Liver (tissue), 9 donors: ENCODE measurements around the gene RPL31. TPM values are rescaled to one million over a fixed set of nuclear protein-coding genes. Genes with fewer than 3 reads are reported as not detected.

ENCODE experiments used
- DNase-seq: peaks from one replicate; pipeline ENCODE4 v3.0.0-alpha.2; 2017; ENCODE audit warnings: low spot score
- H3K27ac ChIP-seq, 2 donors: one replicate each; pipeline ENCODE4 v1.7.0; 2013; ENCODE audit warnings: inconsistent platforms in 2 of 2, low read length in 2 of 2, control low read depth in 1 of 2, low read depth in 1 of 2, mild to moderate bottlenecking in 1 of 2
- H3K27me3 ChIP-seq, 4 donors: one replicate each; pipeline versions ENCODE4 v1.6.1 to v1.7.0; 2013; ENCODE audit warnings: low read length in 3 of 4, inconsistent platforms in 1 of 4, mild to moderate bottlenecking in 1 of 4, moderate library complexity in 1 of 4; ENCODE audit not compliant: control insufficient read depth in 4 of 4, insufficient read depth in 4 of 4
- H3K36me3 ChIP-seq, 4 donors: one replicate each; pipeline versions ENCODE4 v1.6.1 to v1.7.0; 2013; ENCODE audit warnings: low read length in 3 of 4, mild to moderate bottlenecking in 3 of 4, low read depth in 1 of 4, moderate library complexity in 1 of 4; ENCODE audit not compliant: control insufficient read depth in 4 of 4, insufficient read depth in 3 of 4
- H3K4me1 ChIP-seq, 4 donors: one replicate each; pipeline versions ENCODE4 v1.6.1 to v1.7.0; 2013; ENCODE audit warnings: low read length in 3 of 4, mild to moderate bottlenecking in 3 of 4, moderate library complexity in 1 of 4; ENCODE audit not compliant: control insufficient read depth in 4 of 4, insufficient read depth in 4 of 4
- H3K4me3 ChIP-seq, 3 donors: one replicate each; pipeline versions ENCODE4 v1.6.1 to v1.7.0; 2013; ENCODE audit warnings: low read length in 3 of 3, control low read depth in 1 of 3, low read depth in 1 of 3, mild to moderate bottlenecking in 1 of 3
- H3K9ac ChIP-seq, 2 donors: one replicate each; pipeline ENCODE4 v1.7.0; 2013; ENCODE audit warnings: low read length in 2 of 2, mild to moderate bottlenecking in 2 of 2, moderate library complexity in 2 of 2, control low read depth in 1 of 2, low read depth in 1 of 2
- H3K9me3 ChIP-seq, 4 donors: one replicate each; pipeline versions ENCODE4 v1.6.1 to v1.7.0; 2013; ENCODE audit warnings: low read length in 3 of 4; ENCODE audit not compliant: control insufficient read depth in 4 of 4
- EGR1 ChIP-seq, 2 donors: IDR thresholded peaks; 2 replicates each; pipeline ENCODE4 v1.6.1; 2016 to 2018; ENCODE audit warnings: antibody characterized with exemption in 2 of 2, low read depth in 2 of 2
- FOXA1 ChIP-seq: IDR thresholded peaks from 2 replicates; pipeline ENCODE4 v1.6.1; 2016; ENCODE audit warnings: antibody characterized with exemption
- GABPA ChIP-seq, 2 donors: IDR thresholded peaks in 1 of 2; conservative IDR thresholded peaks in 1 of 2; 2 replicates each; pipeline ENCODE4 v1.6.1; 2016; ENCODE audit warnings: antibody characterized with exemption in 2 of 2, mild to moderate bottlenecking in 1 of 2, moderate library complexity in 1 of 2
- HNF4A ChIP-seq, 2 donors: conservative IDR thresholded peaks; 2 replicates each; pipeline ENCODE4 v1.6.1; 2016; ENCODE audit warnings: antibody characterized with exemption in 2 of 2, mild to moderate bottlenecking in 2 of 2
- HNF4G ChIP-seq: IDR thresholded peaks from 2 replicates; pipeline ENCODE4 v1.6.1; 2016; ENCODE audit warnings: antibody characterized with exemption
- JUND ChIP-seq, 2 donors: IDR thresholded peaks; 2 replicates each; pipeline ENCODE4 v1.6.1; 2016; ENCODE audit warnings: antibody characterized with exemption in 2 of 2
- NR2F2 ChIP-seq: IDR thresholded peaks from 2 replicates; pipeline ENCODE4 v1.6.1; 2016; ENCODE audit warnings: antibody characterized with exemption
- RAD21 ChIP-seq, 2 donors: IDR thresholded peaks; 2 replicates each; pipeline ENCODE4 v1.6.1; 2016; ENCODE audit warnings: antibody characterized with exemption in 2 of 2, mild to moderate bottlenecking in 2 of 2
- RXRA ChIP-seq, 2 donors: IDR thresholded peaks; 2 replicates each; pipeline ENCODE4 v1.6.1; 2017 to 2018; ENCODE audit warnings: antibody characterized with exemption in 2 of 2, mild to moderate bottlenecking in 1 of 2
- SP1 ChIP-seq: IDR thresholded peaks from 2 replicates; pipeline ENCODE4 v1.6.1; 2018; ENCODE audit warnings: antibody characterized with exemption, mild to moderate bottlenecking
- TAF1 ChIP-seq: conservative IDR thresholded peaks from 2 replicates; pipeline ENCODE4 v1.6.1; 2016; ENCODE audit warnings: antibody characterized with exemption, mild to moderate bottlenecking
- YY1 ChIP-seq: IDR thresholded peaks from 2 replicates; pipeline ENCODE4 v1.6.1; 2016; ENCODE audit warnings: antibody characterized with exemption, mild to moderate bottlenecking
- WGBS: extraction: QIAGEN DNeasy Blood & Tissue Kit; methylation state at CpG from one replicate; pipeline ENCODE4 v1.1.7; 2013; 5-methylcytosine and 5-hydroxymethylcytosine counted together
- polyA plus RNA-seq, 2 donors: library from polyadenylated mRNA; stranded (reverse) in 1 of 2; unstranded in 1 of 2; fragments of 200-250 nt in 1 of 2; fragments of >200 nt in 1 of 2; fragmentation: Nextera tagmentation in 1 of 2; extraction: Ambion mirVana in 1 of 2; gene quantifications; one replicate each; pipeline versions ENCODE4 v1.2.1 to v1.2.3, GENCODE V29; 2013 to 2015
- total RNA-seq, 2 donors: library from RNA; depleted of rRNA; stranded (reverse); fragments of >200 nt; gene quantifications; one replicate each; pipeline ENCODE4 v1.2.3, GENCODE V29; 2014
- TF ChIP-seq, protein P1 (sequence below): fragments of 150-350 bp; IDR thresholded peaks from 2 replicates; pipeline ENCODE4 v1.5.1; 2017; ENCODE audit warnings: improper control_type of control experiment, low read depth, low read length; ENCODE audit not compliant: missing input control
- TF ChIP-seq, protein P2 (sequence below): IDR thresholded peaks from 2 replicates; pipeline ENCODE4 v1.6.1; 2016; ENCODE audit warnings: antibody characterized with exemption
- TF ChIP-seq, protein P3 (sequence below): IDR thresholded peaks from 2 replicates; pipeline ENCODE4 v1.6.1; 2016; ENCODE audit warnings: antibody characterized with exemption
- TF ChIP-seq, protein P4 (sequence below): IDR thresholded peaks from 2 replicates; pipeline ENCODE4 v1.6.1; 2016; ENCODE audit warnings: antibody characterized with exemption, mild to moderate bottlenecking
- donor health status: healthy.
- donor health status: healthy.
- donor health status: healthy.
- donor health status: healthy.
- donor health status: healthy.

Gene RPL31
- total and polyA plus RNA-seq, 4 donors = 220 to 1,995 (median 581) TPM

DNA sequence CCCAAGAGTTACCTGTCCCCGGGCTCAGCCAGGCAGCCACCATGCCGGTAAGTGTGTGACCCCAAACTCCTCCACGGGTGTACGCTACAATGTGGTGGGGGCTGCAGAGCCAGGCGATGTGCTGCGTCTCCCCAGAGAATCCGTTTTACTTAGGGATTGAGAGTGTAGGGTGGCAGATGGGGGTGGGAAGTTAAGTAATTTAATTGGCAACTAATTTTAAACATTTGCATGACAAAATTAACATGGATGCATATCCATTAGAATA, 26.6 kb upstream of the RPL31 start (continued):
- no peak for TF ChIP-seq FOXA1
- TF ChIP-seq HNF4G = no peak

DNA sequence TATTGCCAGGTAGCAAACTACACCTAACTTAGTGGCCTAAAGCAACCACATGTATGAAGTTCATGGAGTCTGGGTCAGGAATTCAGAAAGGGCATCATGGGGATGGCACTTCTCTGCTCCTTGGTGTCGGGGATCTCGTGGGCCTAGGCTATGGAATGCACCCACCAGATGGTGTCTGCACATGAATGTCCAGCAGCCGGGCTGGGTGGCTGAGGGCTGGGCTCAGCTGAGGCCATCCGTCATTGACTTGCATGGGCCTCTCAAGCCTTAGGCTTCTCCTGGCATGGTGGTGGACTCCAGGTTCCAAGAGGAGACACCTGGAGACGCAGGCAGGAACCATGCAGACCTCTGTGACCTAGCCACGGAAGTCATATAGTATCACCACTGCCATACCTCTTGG, 26.0 kb upstream of the RPL31 start:
- no peak overlapping the region for H3K4me3 ChIP-seq
- H3K9ac ChIP-seq = no peak overlapping the region
- H3K36me3 ChIP-seq = peaks cover 4 to 47% (median 12%) of the 10 kb centered on the region in 4 donors
- DNase-seq = no peak
- H3K4me1 ChIP-seq = no peaks in the 10 kb centered on the region
- no peaks in the 10 kb centered on the region for H3K27me3 ChIP-seq
- TF ChIP-seq NR2F2 = no peak
- no peak for TF ChIP-seq YY1
- TF ChIP-seq, protein P1, sequence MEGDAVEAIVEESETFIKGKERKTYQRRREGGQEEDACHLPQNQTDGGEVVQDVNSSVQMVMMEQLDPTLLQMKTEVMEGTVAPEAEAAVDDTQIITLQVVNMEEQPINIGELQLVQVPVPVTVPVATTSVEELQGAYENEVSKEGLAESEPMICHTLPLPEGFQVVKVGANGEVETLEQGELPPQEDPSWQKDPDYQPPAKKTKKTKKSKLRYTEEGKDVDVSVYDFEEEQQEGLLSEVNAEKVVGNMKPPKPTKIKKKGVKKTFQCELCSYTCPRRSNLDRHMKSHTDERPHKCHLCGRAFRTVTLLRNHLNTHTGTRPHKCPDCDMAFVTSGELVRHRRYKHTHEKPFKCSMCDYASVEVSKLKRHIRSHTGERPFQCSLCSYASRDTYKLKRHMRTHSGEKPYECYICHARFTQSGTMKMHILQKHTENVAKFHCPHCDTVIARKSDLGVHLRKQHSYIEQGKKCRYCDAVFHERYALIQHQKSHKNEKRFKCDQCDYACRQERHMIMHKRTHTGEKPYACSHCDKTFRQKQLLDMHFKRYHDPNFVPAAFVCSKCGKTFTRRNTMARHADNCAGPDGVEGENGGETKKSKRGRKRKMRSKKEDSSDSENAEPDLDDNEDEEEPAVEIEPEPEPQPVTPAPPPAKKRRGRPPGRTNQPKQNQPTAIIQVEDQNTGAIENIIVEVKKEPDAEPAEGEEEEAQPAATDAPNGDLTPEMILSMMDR = no peak
- TF ChIP-seq JUND (IDR thresholded peaks at IDR 0.05) = no peak
- no peak for TF ChIP-seq RAD21 (IDR thresholded peaks at IDR 0.05)
- TF ChIP-seq, protein P2, sequence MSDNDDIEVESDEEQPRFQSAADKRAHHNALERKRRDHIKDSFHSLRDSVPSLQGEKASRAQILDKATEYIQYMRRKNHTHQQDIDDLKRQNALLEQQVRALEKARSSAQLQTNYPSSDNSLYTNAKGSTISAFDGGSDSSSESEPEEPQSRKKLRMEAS = no peak
- TF ChIP-seq HNF4G = no peak
- TF ChIP-seq HNF4A (conservative IDR thresholded peaks at IDR 0.05) = no peak
- TF ChIP-seq GABPA (IDR thresholded peaks at IDR 0.05 in 1 of 2, conservative IDR thresholded peaks at IDR 0.05 in 1 of 2) = no peak
- TF ChIP-seq FOXA1 = no peak
- no peak for TF ChIP-seq EGR1 (IDR thresholded peaks at IDR 0.05; ENCODE audit: low read depth in 2 of 2)
- no peaks in the 10 kb centered on the region for H3K9me3 ChIP-seq
- H3K27ac ChIP-seq = no peak overlapping the region
- WGBS = 86% methylated on average over 6 of the region's 6 CpGs

DNA sequence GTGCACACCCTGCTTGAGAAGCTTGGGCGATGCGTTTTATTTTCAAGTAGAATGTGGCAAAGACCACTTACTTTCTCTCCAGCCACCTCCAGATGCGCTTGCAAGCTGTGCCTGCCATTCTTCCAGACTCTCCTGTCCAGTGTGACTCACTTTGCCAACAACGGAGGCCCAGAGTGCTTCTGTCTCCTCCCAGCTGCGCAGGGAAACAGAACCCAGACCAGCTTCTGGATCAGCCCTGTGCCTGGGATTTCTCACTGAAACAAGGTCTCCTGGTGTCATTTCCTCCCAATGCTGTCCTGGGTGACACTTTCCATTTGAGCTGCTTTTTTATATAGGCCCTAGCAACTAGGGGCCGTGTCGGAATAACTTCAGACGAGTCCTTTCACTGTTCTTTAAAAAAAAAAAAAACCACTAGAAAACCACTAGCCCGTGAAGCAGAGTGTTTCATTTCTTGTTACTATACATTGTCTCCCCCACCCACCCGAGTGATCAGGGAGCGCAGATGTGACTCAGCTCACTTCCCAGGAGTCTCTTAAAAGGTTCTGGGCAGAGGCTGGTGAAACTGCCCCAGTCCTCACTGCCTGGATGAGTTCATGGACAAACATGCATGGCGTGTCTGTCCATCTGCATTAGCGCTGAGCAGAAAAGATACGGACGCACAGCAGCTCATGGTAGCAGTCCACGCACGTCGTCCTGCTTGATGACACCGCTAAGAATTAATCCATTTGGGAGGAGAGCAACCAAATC, 25.3 kb upstream of the RPL31 start:
- Histone ChIP-seq H3K4me1 (no peaks in the 10 kb centered on the region), H3K36me3 (peaks cover 4 to 41% (median 12%) of the 10 kb centered on the region in 4 donors), H3K27me3 (no peaks in the 10 kb centered on the region), H3K9me3 (no peaks in the 10 kb centered on the region), H3K9ac (no peak overlapping the region), H3K27ac (no peak overlapping the region), H3K4me3 (no peak overlapping the region)
- 89% methylated on average over 19 of the region's 19 CpGs for WGBS
- TF ChIP-seq YY1 = no peak
- no peak for TF ChIP-seq RAD21 (IDR thresholded peaks at IDR 0.05)
- no peak for TF ChIP-seq GABPA (IDR thresholded peaks at IDR 0.05 in 1 of 2, conservative IDR thresholded peaks at IDR 0.05 in 1 of 2)
- TF ChIP-seq SP1 = no peak
- TF ChIP-seq RXRA (IDR thresholded peaks at IDR 0.05) = no peak
- TF ChIP-seq, protein P3, sequence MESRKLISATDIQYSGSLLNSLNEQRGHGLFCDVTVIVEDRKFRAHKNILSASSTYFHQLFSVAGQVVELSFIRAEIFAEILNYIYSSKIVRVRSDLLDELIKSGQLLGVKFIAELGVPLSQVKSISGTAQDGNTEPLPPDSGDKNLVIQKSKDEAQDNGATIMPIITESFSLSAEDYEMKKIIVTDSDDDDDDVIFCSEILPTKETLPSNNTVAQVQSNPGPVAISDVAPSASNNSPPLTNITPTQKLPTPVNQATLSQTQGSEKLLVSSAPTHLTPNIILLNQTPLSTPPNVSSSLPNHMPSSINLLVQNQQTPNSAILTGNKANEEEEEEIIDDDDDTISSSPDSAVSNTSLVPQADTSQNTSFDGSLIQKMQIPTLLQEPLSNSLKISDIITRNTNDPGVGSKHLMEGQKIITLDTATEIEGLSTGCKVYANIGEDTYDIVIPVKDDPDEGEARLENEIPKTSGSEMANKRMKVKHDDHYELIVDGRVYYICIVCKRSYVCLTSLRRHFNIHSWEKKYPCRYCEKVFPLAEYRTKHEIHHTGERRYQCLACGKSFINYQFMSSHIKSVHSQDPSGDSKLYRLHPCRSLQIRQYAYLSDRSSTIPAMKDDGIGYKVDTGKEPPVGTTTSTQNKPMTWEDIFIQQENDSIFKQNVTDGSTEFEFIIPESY = no peak
- TF ChIP-seq, protein P4, sequence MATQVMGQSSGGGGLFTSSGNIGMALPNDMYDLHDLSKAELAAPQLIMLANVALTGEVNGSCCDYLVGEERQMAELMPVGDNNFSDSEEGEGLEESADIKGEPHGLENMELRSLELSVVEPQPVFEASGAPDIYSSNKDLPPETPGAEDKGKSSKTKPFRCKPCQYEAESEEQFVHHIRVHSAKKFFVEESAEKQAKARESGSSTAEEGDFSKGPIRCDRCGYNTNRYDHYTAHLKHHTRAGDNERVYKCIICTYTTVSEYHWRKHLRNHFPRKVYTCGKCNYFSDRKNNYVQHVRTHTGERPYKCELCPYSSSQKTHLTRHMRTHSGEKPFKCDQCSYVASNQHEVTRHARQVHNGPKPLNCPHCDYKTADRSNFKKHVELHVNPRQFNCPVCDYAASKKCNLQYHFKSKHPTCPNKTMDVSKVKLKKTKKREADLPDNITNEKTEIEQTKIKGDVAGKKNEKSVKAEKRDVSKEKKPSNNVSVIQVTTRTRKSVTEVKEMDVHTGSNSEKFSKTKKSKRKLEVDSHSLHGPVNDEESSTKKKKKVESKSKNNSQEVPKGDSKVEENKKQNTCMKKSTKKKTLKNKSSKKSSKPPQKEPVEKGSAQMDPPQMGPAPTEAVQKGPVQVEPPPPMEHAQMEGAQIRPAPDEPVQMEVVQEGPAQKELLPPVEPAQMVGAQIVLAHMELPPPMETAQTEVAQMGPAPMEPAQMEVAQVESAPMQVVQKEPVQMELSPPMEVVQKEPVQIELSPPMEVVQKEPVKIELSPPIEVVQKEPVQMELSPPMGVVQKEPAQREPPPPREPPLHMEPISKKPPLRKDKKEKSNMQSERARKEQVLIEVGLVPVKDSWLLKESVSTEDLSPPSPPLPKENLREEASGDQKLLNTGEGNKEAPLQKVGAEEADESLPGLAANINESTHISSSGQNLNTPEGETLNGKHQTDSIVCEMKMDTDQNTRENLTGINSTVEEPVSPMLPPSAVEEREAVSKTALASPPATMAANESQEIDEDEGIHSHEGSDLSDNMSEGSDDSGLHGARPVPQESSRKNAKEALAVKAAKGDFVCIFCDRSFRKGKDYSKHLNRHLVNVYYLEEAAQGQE = no peak
- no peak for TF ChIP-seq JUND (IDR thresholded peaks at IDR 0.05)
- no peak for TF ChIP-seq HNF4A (conservative IDR thresholded peaks at IDR 0.05)
- no peak for TF ChIP-seq FOXA1
- no peak for TF ChIP-seq TAF1
- TF ChIP-seq, protein P1 = no peak
- DNase-seq = no peak
